Measurements from ENCODE around the gene ANK3. TPM values are rescaled to one million over a fixed set of nuclear protein-coding genes. Genes with fewer than 3 reads are reported as not detected.

The ANK3 gene
- total RNA-seq, 1 donor from 2014 or later, result 4.0 TPM

GRCh38 chr10:60235001-60235400 is 154.7 kb downstream of the ANK3 start:
- TF ChIP-seq CTCF (IDR thresholded peaks at IDR 0.05), result no peak
- Mint-ChIP-seq H3K4me1 (peaks cover 93% of the 10 kb centered on the region), H3K36me3 (ENCODE audit: low read depth) (no peaks in the 10 kb centered on the region), H3K27ac (peak overlapping the region; percentile 68), H3K27me3 (no peaks in the 10 kb centered on the region), H3K9me3 (no peaks in the 10 kb centered on the region), H3K4me3 (peak overlapping the region; percentile 35)
- ATAC-seq (ENCODE audit: low read depth) (no peak), DNase-seq (no peak)
- intact Hi-C loops (cut with micrococcal nuclease), result loop anchor here (5.0 to 10.0 kb wide), 4 partner anchors 102 to 1670 kb away; partner anchors contain the start of gene ARID5B
- ChIA-PET POLR2A (no interaction called here), CTCF (interaction anchor here (1.4 kb wide), 1 partner anchor 31 kb away, joined by 5 read pairs; no protein-coding TSS in a partner anchor)

- no peaks in the 10 kb centered on the region for H3K36me3 Mint-ChIP-seq (ENCODE audit: low read depth)
- peak overlapping the region; percentile 35 for H3K4me3 Mint-ChIP-seq
- no peak for TF ChIP-seq CTCF (IDR thresholded peaks at IDR 0.05)
These were observed 155.1 kb downstream of the ANK3 start for GRCh38 chr10:60234551-60234950.

GRCh38 chr10:60230892-60231291 is 158.8 kb downstream of the ANK3 start:
- DNase-seq (no peak), ATAC-seq (ENCODE audit: low read depth) (no peak)
- Mint-ChIP-seq H3K9me3 (no peaks in the 10 kb centered on the region), H3K27me3 (no peaks in the 10 kb centered on the region), H3K4me3 (no peak overlapping the region), H3K4me1 (peaks cover 71% of the 10 kb centered on the region), H3K36me3 (ENCODE audit: low read depth) (no peaks in the 10 kb centered on the region), H3K27ac (peak overlapping the region; percentile 59)
- POLR2A ChIA-PET, result interaction anchor here (0.7 to 1.5 kb wide), 3 partner anchors 12 to 23 kb away, joined by 3 to 4 read pairs (median 3); no protein-coding TSS in a partner anchor
- TF ChIP-seq CTCF (IDR thresholded peaks at IDR 0.05), result no peak
- CTCF ChIA-PET, result interaction anchor here (1.2 to 1.5 kb wide), 3 partner anchors 18 to 116 kb away, joined by 3 to 4 read pairs (median 3); no protein-coding TSS in a partner anchor
- intact Hi-C loops (cut with micrococcal nuclease), result loop anchor here (10.0 kb wide), 1 partner anchor 1674 kb away; the partner anchor contains the start of gene ARID5B

More at GRCh38 chr10:60234551-60234950, 155.1 kb downstream of the ANK3 start:
- ChIA-PET CTCF (interaction anchor here (1.4 kb wide), 1 partner anchor 30 kb away, joined by 5 read pairs; no protein-coding TSS in a partner anchor), POLR2A (interaction anchor here (0.8 kb wide), 1 partner anchor 416 kb away, joined by 3 read pairs; no protein-coding TSS in a partner anchor)
- Mint-ChIP-seq H3K4me1 (peaks cover 97% of the 10 kb centered on the region), H3K27me3 (no peaks in the 10 kb centered on the region), H3K27ac (peak overlapping the region; percentile 68), H3K9me3 (no peaks in the 10 kb centered on the region)
- DNase-seq (no peak), ATAC-seq (ENCODE audit: low read depth) (no peak)
- intact Hi-C loops (cut with micrococcal nuclease), result loop anchor here (10.0 kb wide), 1 partner anchor 1670 kb away; the partner anchor contains the start of gene ARID5B

GRCh38 chr10:60224066-60224705 is 165.5 kb downstream of the ANK3 start:
- Mint-ChIP-seq H3K9me3 (no peaks in the 10 kb centered on the region), H3K36me3 (ENCODE audit: low read depth) (no peaks in the 10 kb centered on the region), H3K4me1 (peaks cover 19% of the 10 kb centered on the region), H3K27me3 (no peaks in the 10 kb centered on the region), H3K4me3 (no peak overlapping the region), H3K27ac (no peak overlapping the region)
- DNase-seq (no peak), ATAC-seq (ENCODE audit: low read depth) (no peak)
- no peak for TF ChIP-seq CTCF (IDR thresholded peaks at IDR 0.05)
- intact Hi-C loops (cut with micrococcal nuclease), result no loop called here
- POLR2A ChIA-PET, result no interaction called here
- CTCF ChIA-PET, result interaction anchor here (1.0 kb wide), 1 partner anchor 20 kb away, joined by 4 read pairs; no protein-coding TSS in a partner anchor

GRCh38 chr10:60222047-60222446 is 167.6 kb downstream of the ANK3 start:
- POLR2A ChIA-PET, result no interaction called here

More at GRCh38 chr10:60222047-60222446, 167.6 kb downstream of the ANK3 start:
- intact Hi-C loops (cut with micrococcal nuclease), result loop anchor here (2.0 kb wide), 1 partner anchor 15 kb away; no protein-coding TSS in a partner anchor
- no peak overlapping the region for H3K27ac Mint-ChIP-seq
- no peaks in the 10 kb centered on the region for H3K9me3 Mint-ChIP-seq
- CTCF ChIA-PET, result interaction anchor here (1.0 to 1.6 kb wide), 4 partner anchors 15 to 212 kb away, joined by 3 to 5 read pairs (median 4); no protein-coding TSS in a partner anchor
- no peaks in the 10 kb centered on the region for H3K27me3 Mint-ChIP-seq
- no peak for DNase-seq
- no peaks in the 10 kb centered on the region for H3K36me3 Mint-ChIP-seq (ENCODE audit: low read depth)
- ATAC-seq (ENCODE audit: low read depth), result no peak
- TF ChIP-seq CTCF (IDR thresholded peaks at IDR 0.05), result no peak
- H3K4me1 Mint-ChIP-seq, result peaks cover 31% of the 10 kb centered on the region
- H3K4me3 Mint-ChIP-seq, result no peak overlapping the region

Data from activated B cell treated with CpG ODN at 0.5 μM for 24 hours (primary cell).